ENCODE data around the gene TMEM132E.

DNA sequence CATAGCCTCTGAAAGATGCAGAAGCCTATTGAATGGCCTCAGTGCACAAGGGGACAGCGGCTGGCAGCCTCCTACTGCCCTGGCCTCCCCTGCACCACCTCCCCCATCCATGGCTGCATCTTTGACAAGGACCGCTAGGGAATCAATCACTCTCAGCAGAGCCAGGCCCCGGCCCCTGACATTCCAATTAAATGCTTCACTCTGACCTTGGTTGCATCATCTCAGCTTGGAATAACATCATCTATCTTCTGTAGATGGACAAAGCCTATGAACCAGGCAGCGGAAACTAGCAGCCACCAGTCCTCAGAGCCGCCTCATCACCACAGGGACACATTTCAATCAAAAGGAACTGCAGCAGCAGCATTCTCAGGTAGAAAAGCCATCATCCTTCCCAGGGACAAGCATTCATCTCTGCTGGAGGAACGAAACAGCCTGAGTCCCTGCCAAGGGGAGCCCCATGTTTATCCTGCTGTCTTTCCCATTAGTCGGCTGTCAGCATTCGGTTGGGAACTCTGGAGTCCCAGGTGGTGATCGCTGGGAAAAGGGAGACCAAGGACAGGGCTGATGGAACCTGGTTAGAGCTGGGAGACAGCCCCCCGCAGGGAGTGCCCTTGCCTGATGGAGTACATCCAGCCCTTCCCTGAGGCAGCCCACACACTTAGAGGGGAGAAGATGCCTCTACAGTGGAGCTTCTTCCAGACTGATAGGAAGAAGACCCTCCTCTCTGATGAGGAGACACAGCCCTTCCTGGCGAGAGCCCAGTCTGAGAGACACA lies 11.5 kb upstream of the TMEM132E start:
- TF ChIP-seq EZH2 (IDR thresholded peaks at IDR 0.05; ENCODE audit: low read depth, unreplicated experiment) = no peak
- TF ChIP-seq POLR2AphosphoS5 (IDR thresholded peaks at IDR 0.05; ENCODE audit: low read depth) = no peak
- TF ChIP-seq, protein P1, sequence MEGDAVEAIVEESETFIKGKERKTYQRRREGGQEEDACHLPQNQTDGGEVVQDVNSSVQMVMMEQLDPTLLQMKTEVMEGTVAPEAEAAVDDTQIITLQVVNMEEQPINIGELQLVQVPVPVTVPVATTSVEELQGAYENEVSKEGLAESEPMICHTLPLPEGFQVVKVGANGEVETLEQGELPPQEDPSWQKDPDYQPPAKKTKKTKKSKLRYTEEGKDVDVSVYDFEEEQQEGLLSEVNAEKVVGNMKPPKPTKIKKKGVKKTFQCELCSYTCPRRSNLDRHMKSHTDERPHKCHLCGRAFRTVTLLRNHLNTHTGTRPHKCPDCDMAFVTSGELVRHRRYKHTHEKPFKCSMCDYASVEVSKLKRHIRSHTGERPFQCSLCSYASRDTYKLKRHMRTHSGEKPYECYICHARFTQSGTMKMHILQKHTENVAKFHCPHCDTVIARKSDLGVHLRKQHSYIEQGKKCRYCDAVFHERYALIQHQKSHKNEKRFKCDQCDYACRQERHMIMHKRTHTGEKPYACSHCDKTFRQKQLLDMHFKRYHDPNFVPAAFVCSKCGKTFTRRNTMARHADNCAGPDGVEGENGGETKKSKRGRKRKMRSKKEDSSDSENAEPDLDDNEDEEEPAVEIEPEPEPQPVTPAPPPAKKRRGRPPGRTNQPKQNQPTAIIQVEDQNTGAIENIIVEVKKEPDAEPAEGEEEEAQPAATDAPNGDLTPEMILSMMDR (conservative IDR thresholded peaks at IDR 0.05; ENCODE audit: low read depth in 2 of 2) = no peak
- no peak for TF ChIP-seq ZNF331 (CRISPR knock-in tag; IDR thresholded peaks at IDR 0.05; ENCODE audit: low read depth)
- no peak for TF ChIP-seq JUNB (IDR thresholded peaks at IDR 0.05; ENCODE audit: unreplicated experiment)
- no peak for TF ChIP-seq CREB1 (CRISPR knock-in tag; IDR thresholded peaks at IDR 0.05; ENCODE audit: low read depth)
- TF ChIP-seq EZH2phosphoT487 (IDR thresholded peaks at IDR 0.05; ENCODE audit: unreplicated experiment) = no peak
- TF ChIP-seq ZNF114 (CRISPR knock-in tag; IDR thresholded peaks at IDR 0.05) = no peak
